KOPT-K1 (cell line): Measurements from ENCODE around the gene GLG1.
"Not testable (repeated sequence)": the region's sequence is repeated elsewhere in the genome, so short reads cannot be mapped to it uniquely, and the experiment has no call there.

Experiments
- H3K27ac ChIP-seq: fragments of 200-600 bp; sonication (generic); 2 replicates; pipeline ENCODE4 v1.5.1; 2016; ENCODE audit warnings: antibody characterized with exemption, mild to moderate bottlenecking, low read depth, low read length; ENCODE audit not compliant: poor library complexity, severe bottlenecking
- H3K36me3 ChIP-seq: fragments of 200-600 bp; sonication (generic); 2 replicates; pipeline ENCODE4 v1.5.1; 2017; ENCODE audit warnings: antibody characterized with exemption, mild to moderate bottlenecking, low read length, moderate library complexity; ENCODE audit not compliant: insufficient read depth
- H3K9me3 ChIP-seq: fragments of 200-600 bp; sonication (generic); 2 replicates; pipeline ENCODE4 v1.5.1; 2017; ENCODE audit warnings: antibody characterized with exemption, low read length, mild to moderate bottlenecking; ENCODE audit not compliant: insufficient read depth, poor library complexity, severe bottlenecking

Gene GLG1

DNA sequence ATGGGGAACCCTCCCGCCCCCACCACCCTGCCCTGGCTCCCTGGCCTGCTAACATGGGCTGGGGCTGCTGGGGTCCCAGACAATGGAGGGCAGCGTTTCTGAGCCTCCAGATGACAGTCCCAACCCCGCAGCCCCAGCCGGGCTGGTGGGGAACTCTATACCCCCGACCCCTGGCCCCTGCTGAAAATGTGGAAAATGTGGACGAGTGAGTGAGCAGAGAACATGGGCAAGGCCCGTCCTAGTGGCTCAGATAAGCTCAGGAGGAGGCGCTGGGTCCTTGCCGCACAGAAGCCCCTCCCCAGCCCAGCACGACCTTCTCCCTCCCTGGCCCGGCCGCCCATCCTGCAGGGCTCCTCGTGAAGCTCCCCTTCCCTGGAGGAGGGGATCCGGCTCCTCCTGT, 187.1 kb downstream of the GLG1 start:
- not testable (repeated sequence) for H3K27ac ChIP-seq, H3K36me3 ChIP-seq, H3K9me3 ChIP-seq

DNA sequence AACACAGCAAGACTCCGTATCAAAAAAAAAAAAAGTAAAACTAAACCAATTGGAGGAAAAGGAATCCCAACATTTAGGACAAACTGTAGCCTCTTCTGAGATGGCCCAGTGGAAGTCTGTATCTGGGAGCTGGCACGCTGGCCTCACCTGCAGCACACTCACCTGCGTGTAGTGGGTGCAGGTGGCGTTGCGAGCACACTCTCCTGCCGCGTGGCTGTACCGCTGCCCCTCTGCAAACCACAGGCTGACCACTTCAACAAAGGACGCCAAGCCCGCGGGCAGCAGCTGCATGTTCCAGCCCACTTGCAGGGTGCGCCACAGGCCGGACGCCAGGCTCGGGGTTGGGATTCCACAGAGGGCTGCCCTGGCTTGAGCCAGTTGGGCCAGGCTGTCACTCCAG, 189.0 kb downstream of the GLG1 start:
- H3K36me3 ChIP-seq, H3K9me3 ChIP-seq, H3K27ac ChIP-seq: not testable (repeated sequence)

DNA sequence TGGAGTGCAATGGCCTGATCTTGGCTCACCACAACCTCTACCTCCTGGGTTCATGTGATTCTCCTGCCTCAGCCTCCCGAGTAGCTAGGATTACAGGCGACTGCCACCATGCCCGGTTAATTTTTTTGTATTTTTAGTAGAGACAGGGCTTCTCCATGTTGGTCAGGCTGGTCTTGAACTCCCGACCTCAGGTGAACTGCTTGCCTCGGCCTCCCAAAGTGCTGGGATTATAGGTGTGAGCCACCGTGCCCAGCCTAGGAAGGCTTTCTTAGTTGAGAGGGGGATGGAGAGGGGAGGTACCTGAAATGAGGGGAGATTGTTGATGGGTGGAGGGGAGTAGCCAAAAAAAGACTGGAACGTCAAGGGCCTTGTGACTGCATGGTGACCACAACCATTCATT, 193.0 kb downstream of the GLG1 start:
- not testable (repeated sequence) for H3K36me3 ChIP-seq, H3K9me3 ChIP-seq, H3K27ac ChIP-seq

DNA sequence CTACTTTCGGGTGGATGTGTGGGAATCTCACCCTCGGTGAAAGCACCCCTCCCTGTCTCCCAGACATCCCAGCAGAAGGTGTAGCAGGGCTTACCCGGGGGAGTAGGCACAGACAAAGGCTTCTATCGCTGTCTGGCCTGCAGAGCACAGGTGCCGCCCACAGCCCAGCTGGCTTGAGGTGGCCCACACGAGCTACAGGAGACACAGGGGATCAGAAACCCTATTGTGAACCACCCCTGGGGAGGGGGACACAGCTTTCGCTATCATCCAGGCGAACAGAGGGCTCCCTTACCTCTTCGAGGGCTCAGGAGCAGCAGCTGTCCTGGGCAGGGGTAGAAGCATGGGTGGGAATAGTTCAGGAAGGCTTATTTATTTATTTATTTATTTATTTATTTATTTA, 193.4 kb downstream of the GLG1 start:
- not testable (repeated sequence) for H3K27ac ChIP-seq, H3K9me3 ChIP-seq, H3K36me3 ChIP-seq

DNA sequence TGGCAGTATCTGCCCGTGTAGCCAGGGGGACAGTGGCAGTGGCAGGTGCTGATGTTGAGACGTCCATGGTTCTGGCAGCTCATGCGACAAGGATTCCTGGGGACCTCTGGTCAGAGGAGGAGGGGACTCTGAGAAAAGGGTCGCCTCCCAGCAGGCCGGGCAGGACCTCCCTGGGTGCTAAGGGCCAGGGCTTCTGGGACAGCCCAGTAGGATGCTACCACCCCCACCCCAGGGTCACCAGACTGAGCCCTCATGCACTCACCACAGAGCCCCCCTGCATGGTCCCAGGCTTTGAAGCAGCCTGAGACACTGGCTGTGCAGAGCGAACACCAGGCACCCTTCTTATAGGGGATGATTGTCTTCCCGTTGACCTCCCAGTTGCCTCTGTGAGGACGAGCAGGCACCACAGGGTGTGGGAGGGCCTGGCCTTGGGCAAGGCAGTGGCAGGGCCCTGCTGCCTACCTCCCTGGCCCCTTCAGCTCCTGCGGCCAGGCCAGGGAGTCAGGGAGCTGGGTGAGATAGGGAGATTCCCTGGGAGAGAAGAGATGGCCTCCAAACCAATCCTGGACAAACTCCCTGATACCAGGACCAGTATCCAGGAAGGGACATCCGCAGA, 194.0 kb downstream of the GLG1 start:
- H3K9me3 ChIP-seq, H3K27ac ChIP-seq, H3K36me3 ChIP-seq: not testable (repeated sequence)

DNA sequence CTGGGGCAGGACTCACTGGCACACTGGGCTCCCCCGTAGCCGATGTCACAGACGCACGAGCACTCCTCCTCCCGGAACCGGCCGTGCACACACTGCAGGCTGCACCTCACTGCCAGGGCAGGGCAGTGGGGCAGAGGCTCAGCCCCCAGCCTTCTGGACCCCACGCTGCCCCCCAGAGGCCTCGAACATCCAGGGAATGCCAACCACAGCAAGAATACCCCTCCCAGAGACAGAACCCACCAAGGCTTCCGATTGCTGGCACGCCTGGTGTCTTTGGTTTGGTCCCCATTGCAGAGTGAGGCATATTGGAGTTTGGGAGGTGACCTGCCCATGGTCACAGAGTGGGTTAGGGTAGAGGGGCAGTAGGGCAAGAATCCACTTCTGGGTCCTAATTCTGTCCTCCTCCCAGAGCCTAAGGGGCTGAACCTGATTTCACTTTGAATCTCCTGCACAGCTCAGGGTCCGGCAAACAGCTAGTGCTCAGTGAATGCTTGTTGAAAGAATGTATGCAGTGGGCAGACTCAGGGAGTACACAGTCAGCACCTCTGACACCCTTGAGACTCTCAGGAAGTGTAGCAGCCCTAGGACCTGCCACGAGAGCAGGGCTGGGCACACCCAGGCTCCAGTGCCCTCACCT, 194.7 kb downstream of the GLG1 start:
- H3K36me3 ChIP-seq, H3K9me3 ChIP-seq, H3K27ac ChIP-seq: not testable (repeated sequence)

DNA sequence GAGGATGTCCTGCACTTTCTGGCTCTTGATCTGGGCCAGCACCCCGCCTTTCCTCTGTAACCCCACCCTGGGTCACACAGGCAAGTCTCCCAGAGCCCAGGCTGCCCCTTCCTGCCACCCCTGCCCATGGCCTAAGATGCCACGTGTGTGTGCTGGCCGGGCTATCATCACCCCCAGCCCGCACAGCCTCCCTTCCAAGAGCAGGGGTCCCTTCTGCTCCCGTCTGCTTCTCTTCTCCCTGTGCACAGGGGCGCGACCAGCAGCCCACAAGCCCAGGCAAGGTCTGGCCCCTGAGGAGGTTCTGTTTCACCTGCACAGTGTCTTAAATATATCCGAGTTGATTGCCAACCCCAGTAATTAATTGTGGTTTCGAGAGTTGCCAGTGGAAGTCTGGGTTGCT, 195.9 kb downstream of the GLG1 start:
- not testable (repeated sequence) for H3K36me3 ChIP-seq, H3K9me3 ChIP-seq, H3K27ac ChIP-seq

DNA sequence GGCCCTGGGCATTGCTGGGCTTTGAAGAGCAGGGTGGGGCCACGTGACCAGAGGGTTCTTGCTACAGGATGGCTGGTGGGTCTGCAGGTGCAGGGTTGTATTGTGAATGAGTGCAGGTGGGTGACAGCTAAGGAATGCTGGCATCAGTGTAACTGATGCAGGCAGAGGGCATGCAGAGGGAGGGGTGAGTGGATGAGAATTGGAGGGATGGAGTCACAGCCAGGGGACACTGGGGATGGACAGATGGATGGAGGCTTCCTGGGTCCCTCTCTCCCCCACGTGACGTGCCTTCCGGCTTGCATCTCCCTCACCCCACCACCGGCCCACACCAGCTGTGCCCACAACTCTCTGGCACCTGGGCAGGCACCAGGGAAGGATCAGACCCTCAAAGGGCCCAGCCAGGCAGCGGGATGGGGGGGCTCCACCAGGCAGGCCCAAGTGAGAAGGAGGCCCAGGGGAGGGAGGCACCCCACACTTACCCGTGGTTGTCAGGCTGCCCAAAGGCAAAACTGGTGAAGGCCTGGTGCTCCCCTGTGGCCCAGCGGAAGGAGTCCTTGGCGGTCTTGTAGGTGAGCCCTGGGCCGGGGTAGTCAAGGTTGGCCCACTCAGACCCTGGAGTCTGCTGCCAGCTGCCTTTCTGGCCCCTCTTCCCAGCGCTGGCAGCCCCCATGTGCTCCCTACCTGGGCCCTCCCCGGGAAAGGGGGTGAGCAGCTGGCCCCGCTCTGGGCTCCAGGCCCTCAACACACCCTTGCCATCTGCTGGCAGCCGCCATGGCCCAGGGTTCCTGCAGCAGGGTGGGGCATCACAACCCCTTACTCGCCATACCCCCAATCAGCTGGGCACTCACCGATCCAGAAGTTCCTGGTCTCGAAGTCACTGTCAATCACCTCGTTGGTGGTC, 196.6 kb downstream of the GLG1 start:
- H3K27ac ChIP-seq, H3K9me3 ChIP-seq, H3K36me3 ChIP-seq: not testable (repeated sequence)

DNA sequence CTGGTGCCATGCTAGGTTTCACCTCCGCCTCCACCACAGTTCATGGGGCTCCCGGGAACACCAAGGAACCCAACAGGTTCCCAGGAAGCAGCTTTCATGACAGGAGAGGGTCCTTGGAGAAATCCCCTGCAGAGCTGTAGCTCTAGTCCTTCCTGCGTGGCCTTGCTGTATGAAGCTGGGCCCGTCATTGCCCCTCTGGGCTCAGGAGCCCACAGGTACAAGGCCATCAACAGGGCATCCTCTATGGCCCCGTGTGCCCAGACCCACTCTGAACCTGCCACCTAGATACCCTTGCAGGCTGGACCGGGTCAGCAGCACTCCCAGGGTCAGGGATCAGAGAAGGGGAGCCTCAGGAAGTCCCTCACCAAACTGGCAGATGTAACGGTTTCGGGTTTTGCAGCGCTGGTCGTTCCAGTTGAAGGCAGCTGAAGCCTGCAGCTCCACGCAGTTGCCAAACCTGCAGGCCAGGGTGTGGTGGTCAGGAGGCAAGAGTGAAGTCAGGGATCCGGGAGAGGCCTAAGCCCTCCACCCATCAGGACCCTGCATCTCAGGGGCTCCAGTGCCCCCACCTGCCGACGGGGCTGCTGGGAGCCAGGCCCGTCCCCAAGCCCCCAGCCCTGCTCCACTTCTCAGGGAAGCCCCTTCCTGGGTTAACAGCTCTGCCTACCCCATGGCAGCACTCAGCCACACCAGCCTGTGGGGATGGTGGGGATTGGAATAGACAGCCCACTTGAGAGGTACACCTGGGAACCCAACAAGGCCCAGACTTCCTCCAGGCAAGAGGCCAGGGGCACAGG, 197.5 kb downstream of the GLG1 start:
- not testable (repeated sequence) for H3K36me3 ChIP-seq, H3K27ac ChIP-seq, H3K9me3 ChIP-seq

DNA sequence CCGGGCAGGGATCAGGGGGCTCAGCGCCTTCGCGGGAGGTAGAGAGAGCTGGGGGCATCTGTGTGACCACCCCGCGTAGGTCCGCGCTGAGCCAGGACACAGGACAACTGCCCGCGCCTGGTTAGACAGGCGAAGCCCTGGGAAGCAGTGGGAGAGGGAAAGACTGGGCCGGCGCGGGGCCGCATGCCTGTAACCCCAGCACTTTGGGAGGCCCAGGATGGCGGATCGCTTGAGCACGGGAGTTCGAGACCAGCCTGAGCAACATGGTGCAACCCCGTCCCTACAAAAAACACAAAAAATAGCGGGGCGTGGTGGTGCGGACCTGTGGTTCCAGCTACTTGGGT, 199.6 kb downstream of the GLG1 start:
- not testable (repeated sequence) for H3K36me3 ChIP-seq, H3K27ac ChIP-seq, H3K9me3 ChIP-seq

DNA sequence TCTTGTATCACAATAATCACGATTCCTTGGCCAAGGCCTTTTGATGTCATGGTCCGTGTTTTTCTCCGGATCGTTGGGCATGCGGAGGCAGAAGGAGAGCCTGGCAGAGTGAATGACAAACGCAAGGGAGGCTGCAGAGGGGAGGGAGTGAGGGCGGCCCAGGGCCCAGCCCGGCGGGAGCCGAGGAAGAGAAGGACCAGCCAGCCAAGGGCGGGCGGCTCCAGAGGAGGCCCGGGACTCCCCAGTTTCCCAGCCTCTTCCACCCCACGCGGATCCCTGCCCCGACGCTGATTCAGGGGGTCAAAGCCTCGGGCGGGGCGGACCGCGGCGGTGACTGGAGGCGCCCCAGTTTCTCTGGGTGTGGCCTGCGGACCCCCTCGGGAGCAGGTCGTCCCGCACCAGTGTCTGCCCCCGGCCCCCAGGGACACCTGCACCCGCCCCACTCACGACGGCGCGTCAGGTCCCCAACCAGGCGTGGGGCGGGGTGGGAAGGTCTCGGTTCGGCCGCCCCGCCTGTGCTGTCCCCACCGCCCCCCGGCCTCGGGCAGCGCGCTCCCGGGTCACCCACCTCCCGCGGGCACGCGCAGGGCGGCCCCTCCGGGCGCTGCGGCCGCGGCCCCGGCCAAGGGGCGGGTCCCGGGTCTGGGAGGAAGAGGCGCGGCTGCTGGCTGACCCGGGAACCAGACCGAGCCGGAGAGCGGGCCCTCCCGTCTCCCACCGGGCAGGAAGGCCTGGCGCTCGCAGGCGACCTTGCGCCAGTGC, 200.1 kb downstream of the GLG1 start:
- not testable (repeated sequence) for H3K36me3 ChIP-seq, H3K27ac ChIP-seq

DNA sequence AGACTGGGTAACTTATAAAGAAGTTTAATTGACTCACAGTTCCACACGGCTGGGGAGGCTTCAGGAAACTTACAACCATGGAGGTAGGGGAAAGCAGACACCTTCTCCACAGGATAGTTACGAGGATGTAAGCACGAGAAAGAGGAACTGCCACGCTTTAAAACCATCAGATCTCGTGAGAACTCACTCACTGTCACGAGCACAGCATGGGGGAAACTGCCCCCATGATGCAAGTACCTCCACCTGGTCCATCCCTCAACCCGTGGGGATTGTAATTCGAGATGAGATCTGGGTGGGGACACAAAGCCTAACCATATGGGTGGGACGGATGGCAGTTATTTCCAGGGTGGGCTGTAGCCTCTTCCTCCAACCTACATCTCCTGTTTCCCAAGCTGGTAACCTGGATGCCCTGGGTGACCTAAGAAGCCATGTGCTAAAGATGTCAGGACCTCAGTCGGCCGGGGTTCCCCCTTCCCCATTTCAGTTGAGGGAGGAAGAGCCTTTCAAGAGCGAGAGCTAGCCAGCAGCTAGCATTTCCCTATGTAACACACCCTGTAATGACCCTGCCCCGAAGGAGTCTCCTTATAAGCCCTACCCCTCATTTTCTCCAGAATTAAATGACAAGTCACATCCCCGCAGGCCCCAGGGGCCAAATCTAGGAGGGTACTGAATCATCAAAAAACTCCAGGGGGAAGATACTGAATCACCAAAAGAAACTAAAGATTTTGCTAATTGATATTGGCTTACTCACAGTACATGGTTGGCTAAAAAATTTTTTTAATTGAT, 202.6 kb downstream of the GLG1 start:
- H3K36me3 ChIP-seq, H3K9me3 ChIP-seq: not testable (repeated sequence)

More for the DNA sequence above, 200.1 kb downstream of the GLG1 start:
- not testable (repeated sequence) for H3K9me3 ChIP-seq

DNA sequence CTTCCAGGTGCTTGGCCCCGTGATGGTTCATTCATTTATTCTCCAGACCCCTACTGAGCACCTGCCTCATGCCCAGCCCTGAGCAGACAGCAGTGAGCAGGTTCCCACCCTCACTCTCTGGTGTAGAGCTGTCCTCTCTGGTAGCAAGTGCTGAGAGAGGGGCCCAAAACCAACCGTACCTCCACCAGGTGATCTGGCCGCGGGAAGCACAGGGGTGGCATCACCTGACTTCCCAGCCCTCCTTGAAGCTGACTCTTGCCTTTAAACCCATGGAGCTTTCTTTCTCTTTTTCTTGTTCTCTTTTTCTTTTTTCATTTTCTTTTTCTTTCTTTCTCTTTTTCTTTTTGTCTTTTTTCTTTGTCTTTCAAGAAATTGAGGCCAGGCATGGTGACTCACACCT, 206.7 kb downstream of the GLG1 start:
- not testable (repeated sequence) for H3K27ac ChIP-seq, H3K9me3 ChIP-seq, H3K36me3 ChIP-seq

More for the DNA sequence above, 202.6 kb downstream of the GLG1 start:
- H3K27ac ChIP-seq = not testable (repeated sequence)

DNA sequence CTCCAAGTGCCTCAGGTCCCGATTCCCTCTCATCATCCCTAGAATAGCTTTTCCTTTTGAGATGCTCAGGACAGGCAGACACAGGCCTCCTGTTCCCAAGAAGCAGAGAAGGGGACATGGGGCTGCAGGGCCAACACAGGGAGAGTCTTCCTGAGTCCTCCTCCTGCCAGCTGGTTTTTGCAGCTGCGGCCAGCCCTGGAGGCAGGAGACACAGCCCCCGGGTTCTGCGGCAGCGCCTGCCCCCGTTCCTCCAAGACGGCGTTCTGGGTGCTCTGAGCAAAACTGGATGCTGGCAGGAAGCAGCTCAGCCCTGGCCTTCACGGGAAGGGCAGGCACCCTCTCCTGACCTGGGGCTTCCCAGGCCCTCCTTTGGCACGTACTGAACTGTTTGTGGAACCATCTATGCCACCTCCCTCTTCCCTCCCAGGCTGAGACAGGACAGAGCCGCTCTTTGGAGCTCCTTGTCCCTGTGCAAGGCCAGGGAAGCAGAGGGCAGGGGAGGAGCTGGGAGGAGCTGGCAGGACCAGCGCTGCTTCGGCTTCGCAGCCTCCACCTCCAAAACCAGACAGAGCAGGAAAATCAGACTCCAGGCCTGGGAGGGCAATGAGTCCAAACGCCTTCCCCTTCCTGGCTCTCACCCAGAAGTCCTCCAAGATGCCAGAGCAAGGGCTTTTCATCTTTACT, 208.6 kb downstream of the GLG1 start:
- not testable (repeated sequence) for H3K9me3 ChIP-seq, H3K27ac ChIP-seq, H3K36me3 ChIP-seq
